Chondrocyte (in vitro differentiated cells): ENCODE data around the gene HHLA2. TPM values are rescaled to one million over a fixed set of nuclear protein-coding genes. Genes with fewer than 3 reads are reported as not detected.

Source experiments
- DNase-seq: peaks from one replicate; pipeline ENCODE4 v3.0.0; 2021; ENCODE audit warnings: mixed read lengths, low spot score
- H3K27ac Mint-ChIP-seq: one replicate; pipeline ENCODE4 v1.8.0; 2021; ENCODE audit warnings: mild to moderate bottlenecking, moderate library complexity, mixed read lengths; ENCODE audit not compliant: unreplicated experiment
- H3K27me3 Mint-ChIP-seq: 2 replicates; pipeline ENCODE4 v1.8.0; 2021; ENCODE audit warnings: low read depth, mixed read lengths
- H3K36me3 Mint-ChIP-seq: 2 replicates; pipeline ENCODE4 v1.8.0; 2021; ENCODE audit warnings: low read depth, mixed read lengths
- H3K4me1 Mint-ChIP-seq: 2 replicates; pipeline ENCODE4 v1.8.0; 2021; ENCODE audit warnings: low read depth, mild to moderate bottlenecking, mixed read lengths
- H3K4me3 Mint-ChIP-seq: one replicate; pipeline ENCODE4 v1.8.0; 2021; ENCODE audit warnings: mild to moderate bottlenecking, moderate library complexity, mixed read lengths; ENCODE audit not compliant: unreplicated experiment
- H3K9me3 Mint-ChIP-seq: 2 replicates; pipeline ENCODE4 v1.8.0; 2021; ENCODE audit warnings: low read depth, mixed read lengths
- CTCF ChIP-seq: fragments of 200-600 bp; sonication (generic); IDR thresholded peaks from 2 replicates; pipeline ENCODE4 v1.5.0; 2021; ENCODE audit warnings: antibody characterized with exemption, mild to moderate bottlenecking, moderate library complexity
- total RNA-seq: library from RNA; stranded (reverse); gene quantifications from 3 replicates; pipeline ENCODE4 v1.2.1, GENCODE V29; 2021

HHLA2 gene
- total RNA-seq, 1 donor from 2014 or later = not detected

- no peak for TF ChIP-seq CTCF
- Mint-ChIP-seq H3K27ac (no peak overlapping the region), H3K36me3 (no peaks in the 10 kb centered on the region), H3K9me3 (peaks cover 5% of the 10 kb centered on the region), H3K27me3 (peaks cover 2% of the 10 kb centered on the region), H3K4me1 (no peaks in the 10 kb centered on the region), H3K4me3 (no peak overlapping the region)
- DNase-seq = no peak
Measured at GRCh38 chr3:108331792-108332191, 35.4 kb downstream of the HHLA2 start.

GRCh38 chr3:108333961-108334360 lies 37.6 kb downstream of the HHLA2 start:
- H3K4me1 Mint-ChIP-seq = no peaks in the 10 kb centered on the region
- DNase-seq = no peak
- peaks cover 2% of the 10 kb centered on the region for H3K27me3 Mint-ChIP-seq
- H3K36me3 Mint-ChIP-seq = no peaks in the 10 kb centered on the region
- H3K4me3 Mint-ChIP-seq = no peak overlapping the region
- no peak for TF ChIP-seq CTCF
- no peaks in the 10 kb centered on the region for H3K9me3 Mint-ChIP-seq
- no peak overlapping the region for H3K27ac Mint-ChIP-seq

GRCh38 chr3:108334701-108335100 lies 38.4 kb downstream of the HHLA2 start:
- Mint-ChIP-seq H3K27me3 (peaks cover 2% of the 10 kb centered on the region), H3K4me3 (no peak overlapping the region), H3K4me1 (no peaks in the 10 kb centered on the region), H3K36me3 (no peaks in the 10 kb centered on the region), H3K9me3 (no peaks in the 10 kb centered on the region), H3K27ac (no peak overlapping the region)
- TF ChIP-seq CTCF = no peak
- DNase-seq = no peak

- Mint-ChIP-seq H3K27ac (no peak overlapping the region), H3K9me3 (no peaks in the 10 kb centered on the region), H3K4me1 (no peaks in the 10 kb centered on the region), H3K27me3 (no peaks in the 10 kb centered on the region), H3K36me3 (no peaks in the 10 kb centered on the region), H3K4me3 (no peak overlapping the region)
- no peak for TF ChIP-seq CTCF
- no peak for DNase-seq
Measured at GRCh38 chr3:108338901-108339545, 42.7 kb downstream of the HHLA2 start.

GRCh38 chr3:108341911-108342310 lies 45.6 kb downstream of the HHLA2 start:
- H3K36me3 Mint-ChIP-seq = no peaks in the 10 kb centered on the region
- no peaks in the 10 kb centered on the region for H3K9me3 Mint-ChIP-seq
- peaks cover 16% of the 10 kb centered on the region for H3K4me1 Mint-ChIP-seq
- DNase-seq = no peak
- no peak overlapping the region for H3K27ac Mint-ChIP-seq
- H3K27me3 Mint-ChIP-seq = no peaks in the 10 kb centered on the region
- TF ChIP-seq CTCF = no peak
- no peak overlapping the region for H3K4me3 Mint-ChIP-seq
